Renal cortex interstitium (tissue), 11 donors: ENCODE results near the gene GFRA1. TPM values are rescaled to one million over a fixed set of nuclear protein-coding genes. Genes with fewer than 3 reads are reported as not detected.

Experiments
- DNase-seq, 11 donors: peaks; one replicate each; pipeline ENCODE4 v3.0.0-alpha.2; 2013; ENCODE audit warnings: low read depth in 9 of 11, low spot score in 4 of 11; ENCODE audit errors: extremely low read depth in 1 of 11
- polyA plus RNA-seq, 3 donors: library from polyadenylated mRNA; unstranded; fragments of 120-200 nt; gene quantifications; one replicate each; pipeline ENCODE4 v1.2.1, GENCODE V29; 2013; ENCODE audit not compliant: insufficient read length in 3 of 3

Gene GFRA1
- polyA plus RNA-seq, 3 donors: 27.1 to 30.2 (median 29.2) TPM

DNA sequence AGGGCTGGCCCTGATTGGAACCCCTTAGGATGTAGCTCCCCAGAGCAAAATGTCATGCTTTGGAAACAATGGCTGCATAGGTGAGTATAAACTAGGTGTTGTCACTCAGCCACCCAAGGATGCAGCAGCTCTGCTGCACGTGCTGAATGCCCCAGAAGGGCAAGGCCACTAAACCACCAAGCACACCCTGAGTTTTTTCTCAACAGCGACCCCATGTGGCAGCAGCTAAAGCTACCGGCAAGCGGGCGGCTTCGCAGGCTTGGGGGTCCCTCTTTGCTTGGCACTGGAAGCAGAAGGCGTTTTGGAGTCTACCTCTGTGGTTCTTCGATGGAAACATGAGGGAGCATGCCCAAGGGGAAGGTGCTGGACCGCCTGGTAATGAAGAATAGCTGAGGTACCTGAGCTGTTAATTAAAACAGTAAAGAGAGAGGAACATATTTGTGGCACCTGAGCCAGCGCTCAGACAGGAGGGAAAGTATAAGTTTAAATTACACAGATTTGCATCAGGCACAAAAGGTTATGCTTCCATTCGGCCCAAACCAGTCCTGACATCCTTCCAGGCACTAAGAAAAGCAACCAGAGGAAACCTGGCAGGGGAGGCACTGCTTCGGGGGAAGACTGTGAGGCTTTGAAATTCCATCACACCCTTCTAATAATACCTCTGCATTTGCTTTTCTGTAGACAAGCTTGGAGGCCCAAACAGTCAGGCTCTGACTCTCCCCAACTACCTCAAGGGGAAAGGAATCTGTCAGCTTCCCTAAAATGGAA is 152.1 kb downstream of the GFRA1 start:
- DNase-seq: no peak

DNA sequence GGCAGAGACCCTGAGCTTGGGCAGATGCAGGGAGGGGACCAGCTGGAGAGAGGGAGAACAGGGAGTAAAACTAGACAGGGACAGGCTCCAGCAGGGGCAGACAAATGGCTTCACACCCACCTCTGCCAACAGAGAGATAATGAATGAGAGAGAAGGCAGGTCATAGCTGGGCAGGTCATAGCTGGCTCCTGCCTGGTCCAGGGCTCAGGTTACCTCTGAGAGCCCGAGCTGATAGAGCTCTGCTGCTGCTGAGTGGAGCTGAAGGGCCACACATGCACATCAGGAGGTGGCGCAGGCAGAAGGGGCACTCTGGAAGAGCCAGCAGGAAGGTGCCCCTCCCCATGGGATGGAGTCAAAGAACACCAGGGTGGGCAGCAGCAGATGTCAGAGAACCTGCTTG is 154.2 kb downstream of the GFRA1 start:
- DNase-seq: no peak

DNA sequence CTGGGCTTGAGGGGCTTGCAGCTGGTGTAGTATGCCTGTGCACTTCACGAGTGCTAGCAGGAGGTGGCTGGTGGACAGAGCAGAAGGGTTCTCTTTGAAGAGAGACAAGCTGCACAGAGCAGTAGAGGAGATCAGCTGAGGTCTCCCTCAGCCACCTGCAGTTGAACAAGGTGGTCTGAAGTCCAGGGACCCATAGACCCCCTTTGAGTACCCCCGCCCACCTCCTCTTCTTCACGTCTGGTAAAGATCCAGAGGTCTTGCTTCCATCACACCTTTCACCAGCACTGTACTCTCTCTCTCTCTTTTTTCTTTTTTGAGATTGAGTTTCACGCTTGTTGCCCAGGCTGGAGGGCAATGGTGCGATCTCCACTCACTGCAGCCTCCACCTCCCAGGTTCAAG is 157.2 kb downstream of the GFRA1 start:
- DNase-seq: no peak

- DNase-seq: no peak
Measured at GRCh38 chr10:116115036-116115641, 157.9 kb downstream of the GFRA1 start.

DNA sequence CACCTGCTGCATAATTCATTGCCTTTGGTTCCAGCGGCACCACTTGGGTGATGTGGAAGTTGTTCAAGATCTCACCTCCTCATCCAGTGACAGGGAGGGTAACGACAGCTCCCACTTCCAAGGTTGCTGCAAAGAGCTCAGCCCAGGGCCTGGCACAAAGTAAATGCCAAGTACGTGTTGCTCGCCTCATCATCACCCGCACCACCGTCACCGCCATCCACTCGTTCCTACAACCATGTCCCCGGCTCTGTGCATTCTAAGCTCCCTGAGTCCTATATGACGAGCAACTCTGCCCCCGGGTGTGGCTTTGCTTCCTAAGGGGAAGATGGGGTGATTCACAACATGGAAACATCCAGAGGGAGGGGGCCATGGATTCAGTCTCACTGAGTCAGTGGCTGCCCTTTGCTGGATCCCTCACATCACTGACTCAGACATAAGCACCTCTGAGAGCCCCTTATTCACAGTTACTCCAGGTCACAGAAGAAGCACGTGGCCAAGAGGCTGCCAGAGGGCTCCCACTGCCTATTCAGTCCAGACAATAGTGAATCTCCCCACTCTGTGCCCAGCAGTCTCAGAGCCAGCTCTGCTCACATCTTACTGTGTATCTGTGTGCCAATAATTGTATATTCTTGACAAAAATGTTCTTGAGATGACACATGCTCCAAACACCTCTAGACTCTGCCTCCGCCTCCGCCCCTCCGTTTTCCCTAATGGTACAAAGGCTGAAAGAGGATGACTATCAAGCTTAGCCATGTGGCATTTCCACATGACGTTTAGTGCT is 159.1 kb downstream of the GFRA1 start:
- DNase-seq: no peak

GRCh38 chr10:116112232-116113231 is 160.5 kb downstream of the GFRA1 start:
- no peak for DNase-seq

DNA sequence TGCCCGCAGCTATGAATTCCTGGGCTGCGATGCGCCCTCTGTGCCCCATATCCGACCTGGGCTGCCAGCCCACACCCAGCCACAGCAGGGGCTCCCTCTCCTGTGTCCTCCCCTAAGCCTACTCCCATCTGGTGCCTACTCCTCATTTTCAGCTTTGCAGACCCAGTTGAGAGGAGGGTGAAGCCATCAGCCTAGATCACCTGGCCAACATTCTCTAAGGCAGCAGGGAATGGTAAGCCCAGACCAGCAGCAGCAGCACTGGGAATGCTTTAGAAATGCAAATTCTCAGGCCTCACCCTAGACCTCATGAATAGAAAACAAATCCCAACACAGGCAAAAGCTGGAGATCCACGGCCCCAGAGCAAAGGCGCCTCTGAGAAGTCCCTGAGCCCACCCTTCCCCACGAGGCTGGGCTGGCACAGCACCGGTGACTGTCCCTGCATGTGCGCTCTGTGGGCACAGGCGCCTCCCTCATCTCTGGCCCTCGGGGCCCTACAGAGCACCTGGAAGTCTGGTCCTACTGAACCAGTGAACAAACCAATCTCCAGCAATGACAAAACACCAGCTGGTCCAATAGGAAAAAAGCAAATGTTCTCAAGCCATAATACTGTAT is 161.4 kb downstream of the GFRA1 start:
- no peak for DNase-seq

DNA sequence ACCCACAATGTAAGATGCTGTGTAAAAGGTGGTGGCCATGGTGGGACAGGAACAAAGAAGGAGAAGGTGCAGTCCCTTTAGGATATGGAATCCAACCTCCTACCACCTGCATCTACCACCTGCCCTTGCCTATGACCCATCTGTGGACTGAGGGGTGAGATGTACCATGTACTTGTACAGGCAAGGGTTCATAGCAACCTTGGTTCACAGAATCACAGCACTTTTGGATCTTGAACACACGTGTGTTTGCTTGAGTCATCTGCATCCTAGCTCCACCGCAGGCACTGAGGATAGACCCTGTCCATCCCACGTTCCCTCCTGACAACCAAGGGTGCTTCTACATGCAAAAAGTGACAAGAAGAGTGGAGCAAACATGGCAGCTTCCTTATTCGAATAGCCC is 162.3 kb downstream of the GFRA1 start:
- DNase-seq: no peak

- no peak for DNase-seq
Measured at GRCh38 chr10:116109881-116110280, 163.1 kb downstream of the GFRA1 start.

DNA sequence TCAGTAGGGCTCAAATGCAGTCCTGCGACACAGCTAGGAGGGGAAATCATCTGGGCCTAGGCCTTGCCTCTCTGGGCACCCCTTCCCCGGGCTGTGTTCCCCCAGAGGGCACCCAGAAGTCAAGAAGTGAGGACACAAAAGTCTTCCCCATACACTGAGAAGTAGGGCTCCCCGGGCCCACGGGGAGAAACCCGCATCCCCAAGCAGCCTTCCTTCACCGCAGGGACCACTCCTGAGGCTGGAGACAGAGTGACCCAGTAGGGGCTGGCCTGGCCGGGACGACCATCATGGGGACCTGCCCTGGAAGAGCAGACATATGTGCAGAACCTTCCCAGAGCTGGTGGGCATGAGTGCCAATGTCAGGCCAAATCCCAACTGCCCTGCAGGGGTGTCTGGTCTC is 163.5 kb downstream of the GFRA1 start:
- DNase-seq: no peak

DNA sequence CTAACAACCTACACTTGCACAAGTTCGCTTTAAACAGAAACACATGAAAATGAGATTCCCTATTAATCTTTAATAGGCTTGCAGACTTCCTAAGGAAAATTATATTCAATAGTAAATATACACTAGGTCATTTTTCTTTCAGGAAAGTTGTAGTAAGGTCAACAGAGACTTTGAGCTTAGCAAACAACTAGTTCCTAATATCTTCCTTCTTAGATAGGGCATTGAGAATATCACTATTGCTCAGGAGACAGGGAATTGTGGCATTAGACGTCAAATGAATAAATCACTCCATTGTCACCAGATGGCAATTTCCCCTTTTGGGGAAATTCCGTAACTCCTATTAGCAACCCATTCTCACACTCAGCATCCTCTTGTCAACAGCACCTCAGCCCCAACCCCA is 164.9 kb downstream of the GFRA1 start:
- DNase-seq: no peak

DNA sequence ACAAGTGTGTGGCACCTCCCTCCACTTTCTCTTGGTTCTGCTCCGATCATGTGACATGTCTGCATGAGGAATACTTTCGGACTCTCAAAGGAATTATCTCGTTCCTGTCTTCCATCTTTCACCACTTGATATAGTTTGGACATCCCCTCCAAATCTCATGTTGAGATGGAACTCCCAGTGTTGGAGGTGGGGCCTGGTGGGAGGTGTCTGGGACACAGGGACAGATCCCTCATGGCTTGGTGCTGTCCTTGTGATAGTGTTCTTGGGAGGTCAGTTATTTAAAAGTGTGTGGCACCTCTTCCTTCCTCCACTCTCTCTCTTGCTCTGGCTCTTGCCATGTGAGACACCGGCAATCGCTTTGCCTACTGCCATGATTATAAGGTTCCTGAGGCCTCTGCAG is 166.4 kb downstream of the GFRA1 start:
- DNase-seq: no peak

GRCh38 chr10:116105264-116105663 is 167.7 kb downstream of the GFRA1 start:
- DNase-seq: no peak

DNA sequence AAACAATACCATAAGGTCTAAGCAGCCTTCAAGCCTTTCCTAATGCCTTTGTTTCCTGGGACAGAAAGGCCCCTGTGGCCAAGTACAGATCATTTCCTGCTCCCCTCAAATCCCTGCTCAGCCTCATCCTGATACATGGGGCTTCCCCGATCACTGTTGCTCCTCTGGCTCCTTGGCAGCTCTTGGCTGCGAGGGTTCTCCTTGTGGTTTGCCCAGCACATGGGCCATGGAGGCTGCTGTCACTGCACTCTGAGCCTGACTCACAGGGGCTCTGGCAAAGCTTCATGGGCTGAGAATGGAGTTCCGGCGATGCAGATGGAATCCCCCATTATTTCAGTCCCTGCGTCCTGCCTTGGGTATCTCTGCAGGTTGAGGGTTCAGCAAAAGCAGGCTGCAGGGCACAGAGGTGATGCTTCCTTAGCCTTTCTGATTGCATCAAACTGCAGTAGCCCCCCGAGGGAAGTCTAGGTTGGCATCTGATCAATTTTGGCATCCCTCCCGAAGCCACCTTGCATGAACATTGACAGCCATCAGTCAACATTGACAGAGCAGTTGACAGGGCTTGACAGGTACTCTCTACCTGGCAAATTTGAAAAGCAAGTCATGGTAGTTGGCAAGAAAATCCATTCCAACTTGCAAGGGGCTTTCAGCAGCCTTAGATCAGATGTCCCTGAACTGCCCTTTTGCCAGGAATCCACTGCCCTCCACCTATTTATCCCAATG is 168.6 kb downstream of the GFRA1 start:
- DNase-seq: no peak

DNA sequence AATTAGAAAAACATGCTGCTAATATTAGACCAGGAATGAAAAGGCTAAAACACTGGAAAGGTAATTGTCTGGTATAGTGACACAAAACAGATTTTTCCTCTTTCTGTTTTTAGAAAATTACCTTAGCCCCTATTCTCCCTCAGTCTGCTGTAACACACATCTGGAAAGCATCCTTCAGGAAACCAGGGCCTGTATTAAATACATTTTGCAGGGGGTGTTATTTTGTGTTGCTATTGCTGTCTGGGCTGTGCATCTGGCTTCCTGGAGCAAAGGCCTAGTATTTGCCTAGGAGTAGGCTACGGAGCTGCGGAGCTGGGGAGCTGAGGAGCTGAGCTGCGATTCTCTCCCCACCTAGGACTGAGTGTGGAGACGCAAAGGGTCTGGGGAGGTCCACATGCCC is 169.3 kb downstream of the GFRA1 start:
- no peak for DNase-seq

DNA sequence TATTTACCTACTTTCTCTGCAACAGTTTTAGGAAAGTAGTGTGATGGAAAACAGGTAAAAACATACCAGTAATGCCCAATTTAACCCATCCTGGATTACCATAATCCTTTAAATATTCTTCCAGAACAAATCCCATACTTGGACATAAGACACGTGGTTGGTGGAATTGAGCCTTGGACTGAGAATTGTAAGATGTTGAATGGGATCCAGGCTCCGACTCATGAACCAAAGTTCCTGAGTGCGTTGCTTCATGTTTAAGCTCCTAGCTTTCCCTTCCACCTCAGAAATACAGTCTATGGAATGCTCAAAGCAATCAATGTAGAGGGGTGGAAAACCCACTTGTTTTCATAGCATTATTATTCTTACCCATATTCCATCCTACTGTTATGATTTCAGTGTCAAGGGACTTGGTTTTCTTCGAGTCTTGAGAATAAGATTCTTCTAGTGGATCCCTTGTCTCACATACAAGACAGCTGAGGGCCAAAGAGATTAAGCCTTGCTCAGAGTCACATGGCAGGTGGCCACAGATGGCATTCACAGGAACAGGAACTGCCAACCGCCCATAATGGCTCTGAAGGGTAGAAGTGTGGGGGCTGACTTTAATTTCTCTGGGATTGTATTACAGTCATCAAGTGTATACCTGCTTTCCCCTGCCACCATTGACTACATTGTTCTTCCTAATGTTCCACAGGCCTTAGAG is 171.2 kb downstream of the GFRA1 start:
- DNase-seq: no peak

DNA sequence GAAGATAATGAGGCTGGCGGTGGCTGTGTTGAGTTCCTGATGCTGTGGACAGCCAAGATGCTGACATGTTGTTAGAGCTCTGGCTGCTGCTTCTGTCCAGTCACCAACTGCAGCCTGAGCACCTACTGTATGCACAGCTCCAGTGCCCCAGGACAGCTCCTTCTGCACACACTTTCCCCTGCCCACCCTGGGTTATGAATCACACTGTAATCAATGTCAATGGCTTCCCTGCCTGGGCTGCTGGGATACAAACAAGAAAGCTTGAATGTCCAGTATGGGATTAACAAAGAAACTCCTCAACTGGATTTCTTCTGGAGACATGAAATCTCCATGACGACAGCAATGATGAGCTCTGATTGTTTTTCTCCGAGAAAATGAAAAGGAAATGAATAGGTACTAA is 172.0 kb downstream of the GFRA1 start:
- no peak for DNase-seq
